GM19351 (cell line): ENCODE data around the gene LRRC3B.
"Not testable (repeated sequence)": the region's sequence is repeated elsewhere in the genome, so short reads cannot be mapped to it uniquely, and the experiment has no call there.

ENCODE experiments used
- ATAC-seq: cut with Tn5 transposase; IDR thresholded peaks from one replicate; pipeline ENCODE4 v1.9.1; 2021; ENCODE audit warnings: mild to moderate bottlenecking, moderate library complexity; ENCODE audit not compliant: unreplicated experiment

LRRC3B gene

DNA sequence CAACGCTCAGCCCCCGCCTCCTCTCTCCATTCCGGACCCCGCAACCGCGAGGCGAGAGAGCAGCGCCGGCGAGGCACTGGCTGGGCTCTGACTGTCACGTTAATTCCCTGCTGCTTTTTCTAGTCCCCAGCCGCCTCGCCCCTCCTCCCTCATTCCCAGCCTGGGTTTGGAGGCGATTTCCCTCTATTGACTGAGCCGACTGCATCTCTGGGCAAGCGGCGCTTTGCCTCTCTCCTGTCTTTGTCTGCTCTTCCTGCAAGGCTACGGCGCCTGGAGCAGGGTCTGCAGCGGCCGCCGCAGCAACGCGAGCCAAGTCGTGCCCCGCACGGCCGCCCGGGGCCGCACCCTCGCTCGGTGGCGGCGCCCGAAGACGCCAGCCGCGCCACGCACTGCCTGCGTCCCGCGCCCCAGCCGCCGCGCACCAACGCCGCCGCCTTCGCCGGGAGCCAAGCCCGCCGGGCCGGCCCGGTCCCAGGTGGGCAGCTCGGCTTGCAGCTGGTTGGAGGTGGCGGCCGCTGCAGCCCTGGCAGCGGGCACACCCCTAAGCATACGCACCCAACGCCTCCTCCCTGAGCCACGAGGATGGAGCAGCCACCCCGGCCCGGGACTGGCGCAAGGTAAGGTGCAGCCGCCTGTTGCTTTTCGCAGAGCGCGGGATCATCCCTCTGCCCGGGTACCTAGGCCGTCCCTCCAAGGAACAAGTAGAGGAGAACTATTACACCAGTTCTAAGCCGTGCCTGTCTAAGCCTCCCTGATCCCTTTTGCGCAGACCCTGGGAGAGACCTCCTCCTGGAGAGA lies at the start of gene LRRC3B:
LRRC3B (plus strand) TSS at position 152 of the 798 bp plus-strand sequence. CDS start 86,901 bp downstream, outside the sequence.
- no peak for ATAC-seq

DNA sequence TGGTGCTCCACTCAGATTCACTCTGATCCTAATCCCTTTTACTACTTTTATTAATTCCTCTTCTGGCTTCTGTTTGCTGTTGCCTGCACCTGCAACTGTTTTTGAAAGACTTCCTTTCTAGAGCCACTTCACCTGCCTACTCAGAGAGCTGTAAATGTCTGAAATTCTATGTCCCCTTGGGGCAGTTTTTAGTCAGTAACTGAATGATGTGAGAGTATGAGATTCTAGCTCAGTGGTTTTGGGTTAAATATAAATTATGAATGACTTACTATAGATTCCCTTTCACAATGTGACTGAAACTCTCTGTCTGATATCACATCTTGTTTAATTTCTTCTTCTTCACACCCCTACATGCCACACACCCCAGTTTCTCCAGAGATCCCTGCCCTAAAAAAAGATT lies 47.8 kb upstream of the LRRC3B start:
- ATAC-seq: no peak

DNA sequence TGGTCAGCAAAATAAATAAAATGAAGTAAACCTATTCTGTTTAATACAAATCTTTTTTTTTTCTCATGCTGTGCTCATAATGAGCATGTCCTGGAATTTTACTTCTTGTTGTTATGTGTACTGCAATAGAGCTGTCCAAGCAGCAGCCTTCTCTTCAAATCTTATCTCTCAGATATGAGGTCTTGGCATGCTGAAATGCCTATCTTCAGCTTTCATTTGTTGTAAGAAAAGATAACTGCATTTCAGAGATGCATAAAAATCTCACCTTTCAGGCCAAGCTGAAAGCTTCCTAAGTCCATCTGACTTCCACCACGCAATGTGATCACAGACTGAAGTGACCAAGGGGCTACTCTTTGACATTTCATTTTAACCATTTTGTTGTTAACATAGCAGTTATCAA lies 43.5 kb upstream of the LRRC3B start:
- no peak for ATAC-seq

DNA sequence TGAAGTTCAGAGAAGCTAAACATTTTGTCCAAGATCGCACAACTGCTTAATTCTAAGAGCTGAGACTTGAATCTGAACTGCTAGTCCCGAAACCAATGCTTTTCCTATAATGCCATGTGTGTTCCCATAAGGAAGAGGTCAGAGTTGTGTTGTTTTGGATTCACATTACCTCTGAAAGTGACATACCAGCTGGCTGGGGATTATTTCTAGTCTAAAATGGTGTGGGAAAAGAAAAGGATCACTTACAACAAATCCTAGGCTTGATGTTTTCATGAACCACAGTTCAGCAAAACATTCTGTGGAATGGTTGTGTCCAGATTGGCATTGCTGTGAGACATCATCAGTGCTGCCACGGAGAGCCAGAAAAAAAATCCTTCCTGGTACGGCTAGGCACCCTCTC lies 35.0 kb upstream of the LRRC3B start:
- no peak for ATAC-seq

DNA sequence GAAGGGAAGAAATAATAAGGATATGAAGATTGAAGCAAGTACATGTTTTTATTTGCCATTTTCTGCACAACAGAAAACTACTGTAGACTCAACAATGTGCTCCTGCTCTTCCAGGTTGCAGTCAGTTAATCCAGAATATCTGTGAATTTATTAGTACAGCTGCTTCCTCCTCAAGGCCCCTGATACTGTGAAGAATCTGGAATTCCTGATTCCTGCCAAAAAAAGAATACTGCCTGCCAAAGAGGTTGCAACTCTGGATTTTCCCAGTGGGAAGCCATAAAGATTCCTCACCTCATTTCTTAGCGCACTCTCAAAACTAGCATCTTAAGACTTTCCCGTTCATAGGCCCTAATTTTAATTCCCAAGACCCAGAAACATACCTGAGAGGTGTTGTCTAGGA lies 33.6 kb upstream of the LRRC3B start:
- no peak for ATAC-seq

- ATAC-seq: no peak
Measured at GRCh38 chr3:26589678-26590077, 32.9 kb upstream of the LRRC3B start.

DNA sequence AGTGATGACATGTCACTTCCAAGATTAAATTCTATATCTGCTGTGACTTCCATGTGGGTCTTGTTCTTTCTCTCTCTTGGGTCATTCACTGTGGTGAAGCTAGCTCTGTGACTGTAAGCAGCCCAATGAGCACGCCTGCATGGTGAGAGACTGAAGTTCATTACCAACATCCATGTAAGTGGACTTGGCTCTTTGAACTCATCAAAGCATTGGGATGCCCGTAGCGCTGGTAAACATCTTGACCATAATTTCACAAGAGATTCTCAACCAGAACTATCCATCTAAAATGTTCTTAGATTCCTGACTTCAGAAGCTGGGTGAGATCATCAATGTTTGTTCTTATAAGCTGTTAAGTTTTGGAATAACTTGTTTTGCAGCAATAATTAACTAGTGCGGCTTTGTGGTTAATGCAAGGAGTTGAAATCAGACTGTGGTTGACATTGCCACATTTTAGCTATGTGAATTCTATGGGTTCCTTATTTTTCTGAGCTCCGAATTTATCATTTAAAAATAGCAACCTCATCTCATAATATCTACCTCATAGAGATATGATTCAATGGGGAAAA lies 31.6 kb upstream of the LRRC3B start:
- ATAC-seq: no peak

- ATAC-seq: no peak
Measured at GRCh38 chr3:26591926-26592325, 30.6 kb upstream of the LRRC3B start.

DNA sequence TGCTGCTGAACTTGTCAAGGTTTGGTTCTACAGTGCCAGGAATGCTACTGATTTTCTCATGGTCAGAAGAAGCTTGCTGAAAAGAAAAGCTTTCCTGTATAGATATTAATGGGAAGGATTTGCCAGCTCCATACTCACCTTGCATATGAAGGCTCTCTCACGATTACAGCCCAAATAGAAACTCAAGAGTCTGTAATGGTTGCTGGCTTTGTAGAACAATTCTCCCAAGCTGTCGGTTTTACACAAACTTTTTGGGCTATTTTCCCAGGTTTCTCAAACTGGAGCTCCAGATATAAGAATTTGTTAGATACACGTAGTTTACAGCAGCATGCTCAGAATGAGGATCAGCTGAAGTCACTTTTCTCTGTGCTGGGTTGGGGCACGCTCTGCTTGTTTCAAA lies 30.1 kb upstream of the LRRC3B start:
- no peak for ATAC-seq

GRCh38 chr3:26596335-26596734 lies 26.2 kb upstream of the LRRC3B start:
- ATAC-seq: no peak

- not testable (repeated sequence) for ATAC-seq
Measured at GRCh38 chr3:26603311-26603710, 19.3 kb upstream of the LRRC3B start.

DNA sequence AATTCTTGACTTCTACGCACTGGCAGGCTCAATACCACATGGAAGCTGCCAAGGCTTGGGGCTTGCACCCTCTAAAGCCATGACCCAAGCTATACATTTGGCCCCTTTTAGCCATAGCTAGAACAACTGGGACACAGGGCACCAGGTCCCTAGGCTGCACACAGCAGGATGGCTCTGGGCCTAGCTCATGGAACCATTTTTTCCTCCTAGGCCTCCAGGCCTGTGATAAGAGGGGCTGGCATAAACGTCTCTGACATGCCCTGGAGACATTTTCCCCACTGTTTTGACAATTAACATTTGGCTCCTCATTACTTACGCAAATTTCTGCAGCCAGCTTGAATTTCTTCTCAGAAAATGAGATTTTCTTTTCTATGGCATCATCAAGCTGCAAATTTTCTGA lies 18.8 kb upstream of the LRRC3B start:
- not testable (repeated sequence) for ATAC-seq

GRCh38 chr3:26614006-26614685 lies 8.4 kb upstream of the LRRC3B start:
- no peak for ATAC-seq

GRCh38 chr3:26621176-26621575 lies 1.4 kb upstream of the LRRC3B start:
- ATAC-seq: no peak

GRCh38 chr3:26621906-26622620 lies 509 bp upstream of the LRRC3B start:
- ATAC-seq: no peak

DNA sequence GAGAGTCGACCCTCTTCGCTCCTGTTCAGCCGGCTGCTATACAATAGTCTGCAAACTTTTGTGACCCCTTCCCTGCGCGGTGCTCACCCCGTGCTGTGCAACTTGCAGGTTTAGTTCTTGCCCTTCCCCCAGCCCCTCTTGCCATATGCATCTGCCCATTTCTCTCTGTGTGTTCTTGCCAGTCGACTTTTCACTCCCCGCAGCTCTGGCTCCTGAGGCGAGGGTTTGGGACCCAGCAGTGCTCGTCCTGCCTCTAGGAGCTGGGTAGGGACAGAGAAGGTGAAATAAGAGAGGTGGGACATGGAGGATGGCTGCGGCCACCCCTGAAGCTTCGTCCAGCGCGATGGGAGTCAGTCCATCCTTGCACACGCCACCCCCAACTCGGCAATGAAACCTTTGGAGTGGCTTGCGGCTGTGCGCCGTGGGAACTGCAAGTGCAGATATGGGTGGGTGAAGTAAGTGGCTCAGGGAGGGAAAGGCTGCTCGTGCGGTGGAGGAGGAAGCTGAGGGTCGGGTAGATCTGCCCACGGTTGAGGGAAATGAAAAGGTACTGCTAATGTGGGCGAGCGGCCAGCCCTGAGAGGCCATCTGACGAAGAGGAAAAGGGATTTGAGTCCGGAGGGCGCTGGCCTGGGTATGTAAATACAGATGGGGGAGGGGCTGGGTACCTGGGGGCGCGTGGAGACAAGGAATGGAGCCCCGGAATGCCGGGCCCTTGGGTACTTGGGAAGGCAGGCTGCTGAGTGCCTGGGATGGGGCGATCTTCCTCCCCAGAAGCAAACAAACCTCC lies 1.0 kb downstream of the LRRC3B start:
- ATAC-seq: no peak

DNA sequence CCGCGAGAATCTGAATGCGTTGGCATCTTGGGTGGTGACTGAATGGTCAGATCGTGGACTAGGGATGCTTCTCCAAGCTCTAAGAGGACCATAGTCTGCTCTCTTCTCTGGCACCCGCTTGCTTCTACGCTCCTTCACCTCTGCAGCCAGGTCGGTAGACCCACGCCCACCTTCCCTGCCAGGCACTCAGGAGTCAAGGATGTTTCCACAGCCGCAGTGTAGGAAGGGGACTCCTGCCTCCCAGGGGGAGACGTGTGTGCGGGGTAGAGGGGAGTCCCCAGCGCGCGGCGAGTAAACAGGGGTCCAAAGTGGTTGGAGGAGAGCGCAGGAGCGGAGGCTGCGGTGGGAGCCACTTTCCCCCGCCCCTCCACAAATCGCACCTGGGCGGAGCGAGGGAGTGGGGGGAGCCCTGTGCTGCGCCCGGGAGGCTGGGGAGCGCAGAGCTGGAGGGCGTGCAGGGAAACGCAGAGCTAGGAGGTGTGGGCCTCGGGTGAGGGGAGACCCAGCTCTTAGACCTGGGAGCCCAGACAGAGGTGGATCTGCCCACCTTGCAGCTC lies 1.7 kb downstream of the LRRC3B start:
- ATAC-seq: no peak

- no peak for ATAC-seq
Measured at GRCh38 chr3:26625187-26625586, 2.6 kb downstream of the LRRC3B start.

DNA sequence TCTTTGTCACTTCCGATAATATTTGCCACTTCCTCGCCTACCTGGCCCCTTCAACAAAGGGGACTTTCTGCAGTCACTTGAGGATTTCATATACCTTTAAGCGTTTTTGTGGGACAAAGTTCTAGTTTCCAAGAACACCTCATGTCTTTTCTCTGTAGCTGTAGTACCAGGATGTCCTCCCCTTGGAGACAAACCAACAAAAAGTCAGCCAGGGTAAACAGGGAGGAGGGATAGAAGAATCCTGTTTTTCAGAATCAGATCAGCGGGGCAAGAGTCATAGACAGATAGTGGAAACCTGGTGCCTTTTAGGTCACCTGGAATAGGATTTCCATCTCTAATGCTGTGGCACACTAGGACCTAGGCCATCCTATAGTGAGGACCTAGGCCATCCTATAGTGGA lies 4.5 kb downstream of the LRRC3B start:
- no peak for ATAC-seq

- no peak for ATAC-seq
Measured at GRCh38 chr3:26628915-26629314, 6.3 kb downstream of the LRRC3B start.
